Stomach (tissue), 4 donors: ENCODE data around the gene VAV2.

Experiments
- CTCF ChIP-seq, 7 experiments: fragments of 450-650 bp in 4 of 7; fragments of 200-600 bp in 3 of 7; sonication (generic) in 3 of 7; IDR thresholded peaks; one replicate each; pipeline ENCODE4 v1.5.1; 2016 to 2019; ENCODE audit warnings: antibody characterized with exemption in 7 of 7, control low read depth in 2 of 7, mild to moderate bottlenecking in 1 of 7
- POLR2A ChIP-seq, 4 donors: fragments of 450-650 bp; IDR thresholded peaks; one replicate each; pipeline ENCODE4 v1.6.1; 2016; ENCODE audit warnings: antibody characterized with exemption in 4 of 4, control low read depth in 2 of 4, mild to moderate bottlenecking in 1 of 4, moderate library complexity in 1 of 4

- TF ChIP-seq CTCF (IDR thresholded peaks at IDR 0.05) (no peak), POLR2A (IDR thresholded peaks at IDR 0.05) (no peak)
Observed at GRCh38 chr9:133989625-133990365, 2.3 kb downstream of the VAV2 start.
